GM18498 (cell line): Measurements from ENCODE around the gene RNF182.
"Not testable (repeated sequence)": the region's sequence is repeated elsewhere in the genome, so short reads cannot be mapped to it uniquely, and the experiment has no call there.

Source experiments
- ATAC-seq: cut with Tn5 transposase; IDR thresholded peaks from one replicate; pipeline ENCODE4 v1.9.1; 2021; ENCODE audit warnings: mild to moderate bottlenecking, moderate library complexity; ENCODE audit not compliant: unreplicated experiment

RNF182 gene

GRCh38 chr6:13916230-13916944, 8.4 kb upstream of the RNF182 start:
- ATAC-seq, result no peak

DNA sequence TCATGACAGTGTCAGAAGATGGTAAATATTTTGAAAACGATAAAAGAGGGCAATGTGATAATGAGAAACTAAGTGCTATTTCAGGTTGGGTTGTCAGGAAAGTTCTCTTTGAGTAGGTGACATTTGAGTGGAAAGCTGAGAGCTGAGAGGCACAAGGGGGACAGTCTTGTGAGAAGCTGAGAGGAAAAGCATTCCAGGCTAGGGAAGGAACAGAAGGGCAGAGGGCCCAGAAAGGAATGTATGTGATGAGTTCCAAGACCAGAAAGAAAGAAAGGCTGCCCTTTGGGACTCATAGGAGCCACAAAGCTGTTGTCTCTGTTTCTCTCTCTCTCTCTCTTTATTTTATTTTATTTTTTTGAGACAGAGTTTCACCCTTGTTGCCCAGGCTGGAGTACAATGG, 7.6 kb upstream of the RNF182 start:
- ATAC-seq, result no peak

DNA sequence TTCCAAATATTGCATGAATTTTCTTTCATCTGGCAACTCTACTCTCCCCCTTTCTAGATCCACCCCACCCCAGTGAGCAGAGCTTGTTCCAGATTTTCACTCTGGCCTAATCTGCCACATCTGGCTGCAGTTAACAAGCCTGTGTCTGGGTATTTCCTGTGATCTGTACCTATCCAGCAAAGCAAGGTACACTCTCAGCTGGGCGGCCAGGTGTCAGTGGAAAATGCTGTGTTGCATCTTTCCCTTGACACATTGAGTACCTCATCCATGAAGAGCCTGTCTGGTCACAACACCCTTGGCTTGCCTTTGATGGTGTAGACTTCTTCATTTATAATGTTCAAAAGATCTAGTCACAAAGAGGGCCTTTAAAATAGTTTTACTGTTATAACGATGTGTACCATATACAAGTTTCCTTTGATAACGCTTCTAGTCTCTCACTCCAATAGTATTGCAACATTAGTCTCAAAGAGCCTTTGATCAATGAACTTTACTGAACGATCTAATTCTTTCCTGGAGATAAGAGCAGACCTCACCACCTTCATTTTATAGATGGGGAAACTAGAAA, 6.0 kb upstream of the RNF182 start:
- no peak for ATAC-seq

DNA sequence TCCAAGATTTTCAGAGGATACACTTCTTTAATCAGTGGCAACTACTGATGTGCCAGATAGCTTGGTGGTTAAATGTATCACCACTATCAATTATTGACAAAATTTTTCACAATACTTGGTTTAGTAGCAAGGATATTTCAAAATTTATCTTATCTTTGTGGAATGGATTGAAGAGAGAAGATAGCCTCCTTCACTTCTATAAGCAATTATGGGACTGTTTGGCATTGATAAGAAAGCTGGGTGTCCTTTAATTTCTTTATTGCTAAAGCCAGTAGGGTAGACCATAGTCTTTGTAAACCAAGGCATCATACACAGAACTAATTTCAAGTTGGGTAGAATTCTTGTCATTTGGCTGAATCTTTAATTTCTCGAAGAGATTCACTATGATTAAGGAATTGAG, 4.9 kb upstream of the RNF182 start:
- no peak for ATAC-seq

GRCh38 chr6:13920552-13920951, 4.2 kb upstream of the RNF182 start:
- no peak for ATAC-seq

DNA sequence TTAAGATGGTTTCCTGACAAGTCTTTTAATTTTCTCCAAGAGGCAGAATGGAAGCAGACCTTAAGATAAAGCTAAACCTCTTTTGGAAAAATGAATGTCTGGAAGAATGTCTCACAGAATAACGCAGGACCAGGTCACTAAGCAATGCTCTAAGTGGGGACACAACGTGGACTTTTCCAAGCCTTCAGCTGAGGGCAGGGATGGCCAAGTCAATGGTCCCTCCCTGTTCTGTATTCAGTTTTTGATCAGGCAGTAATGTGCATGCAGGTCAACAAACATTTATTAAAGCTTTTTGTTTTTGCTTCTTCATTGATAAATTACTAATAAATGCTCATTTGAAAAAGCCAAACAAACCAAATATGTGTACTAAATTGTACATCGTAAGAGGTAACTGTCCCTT, 2.0 kb upstream of the RNF182 start:
- ATAC-seq, result no peak

DNA sequence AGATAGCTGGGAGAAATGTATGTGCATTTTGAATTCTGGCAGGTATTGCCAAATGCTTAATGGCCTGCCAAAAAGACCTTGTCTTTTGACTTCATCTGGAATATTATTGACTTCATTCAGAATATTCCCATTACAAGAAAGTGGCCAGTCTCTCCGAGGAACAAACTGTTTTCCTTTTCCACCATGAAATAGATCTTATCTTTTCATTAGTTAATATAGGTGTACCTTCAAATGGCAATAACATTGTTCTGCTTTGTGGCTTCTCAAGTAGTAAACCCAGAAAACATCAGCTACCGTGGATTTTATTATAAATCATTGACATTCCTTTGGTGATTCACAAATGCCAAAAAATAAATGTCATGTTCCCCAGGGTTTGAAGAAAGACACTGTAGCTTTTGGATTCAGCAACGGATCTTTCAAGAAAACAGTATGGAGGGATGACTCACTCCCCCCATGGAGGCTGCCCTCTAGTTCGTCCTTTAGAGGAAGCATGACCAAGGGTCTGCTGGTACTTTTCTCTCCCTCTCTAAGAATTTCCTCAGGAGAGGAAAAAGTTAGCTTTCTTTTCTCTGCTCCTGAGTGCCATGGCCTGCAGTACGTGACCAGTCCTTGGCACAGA, 1.1 kb upstream of the RNF182 start:
- ATAC-seq, result no peak

GRCh38 chr6:13924146-13924948, 405 bp upstream of the RNF182 start:
- no peak for ATAC-seq

DNA sequence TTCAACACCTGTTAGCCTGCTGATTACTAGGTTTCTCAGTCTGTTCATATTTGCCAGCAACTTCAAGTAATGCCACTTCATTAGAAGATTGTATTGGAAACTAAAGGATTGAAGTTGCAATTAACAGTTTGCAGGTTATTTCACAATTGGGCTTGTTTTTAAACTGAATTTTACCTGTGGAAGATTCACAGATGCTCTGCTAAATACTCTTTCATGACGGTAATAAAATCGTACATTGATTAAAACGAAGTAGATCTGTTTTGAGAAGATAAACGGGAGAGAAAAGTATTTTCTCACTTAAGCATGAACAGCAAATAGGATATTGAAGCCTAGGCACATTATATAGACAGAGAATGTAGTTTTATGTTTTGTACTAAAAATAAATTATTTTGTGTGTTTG, 1.6 kb downstream of the RNF182 start:
- ATAC-seq, result no peak

DNA sequence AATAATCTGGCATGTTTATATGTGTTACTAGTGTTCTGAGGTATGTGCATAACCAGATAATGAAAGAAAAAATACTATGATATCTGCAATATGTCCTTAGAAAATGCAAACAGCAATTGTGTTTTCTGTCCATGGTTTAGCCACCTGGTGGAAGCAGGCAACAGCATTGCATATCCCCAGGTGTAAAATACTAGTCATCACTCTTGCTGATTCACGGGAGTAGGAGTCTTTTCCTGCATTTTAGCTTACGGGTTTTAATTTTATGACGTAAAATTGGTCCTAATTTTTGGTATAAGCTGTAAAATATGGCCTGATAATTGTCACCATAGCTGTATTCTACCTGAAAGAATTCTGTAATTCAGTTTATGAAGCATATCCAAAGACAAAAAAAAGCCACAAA, 2.5 kb downstream of the RNF182 start:
- ATAC-seq, result no peak

- ATAC-seq, result no peak
These were observed 4.4 kb downstream of the RNF182 start for GRCh38 chr6:13929196-13929595.

- no peak for ATAC-seq
These were observed 7.1 kb downstream of the RNF182 start for GRCh38 chr6:13931797-13932402.

- ATAC-seq, result no peak
These were observed 8.0 kb downstream of the RNF182 start for GRCh38 chr6:13932785-13933184.

- ATAC-seq, result no peak
These were observed 10.0 kb downstream of the RNF182 start for GRCh38 chr6:13934721-13935120.

DNA sequence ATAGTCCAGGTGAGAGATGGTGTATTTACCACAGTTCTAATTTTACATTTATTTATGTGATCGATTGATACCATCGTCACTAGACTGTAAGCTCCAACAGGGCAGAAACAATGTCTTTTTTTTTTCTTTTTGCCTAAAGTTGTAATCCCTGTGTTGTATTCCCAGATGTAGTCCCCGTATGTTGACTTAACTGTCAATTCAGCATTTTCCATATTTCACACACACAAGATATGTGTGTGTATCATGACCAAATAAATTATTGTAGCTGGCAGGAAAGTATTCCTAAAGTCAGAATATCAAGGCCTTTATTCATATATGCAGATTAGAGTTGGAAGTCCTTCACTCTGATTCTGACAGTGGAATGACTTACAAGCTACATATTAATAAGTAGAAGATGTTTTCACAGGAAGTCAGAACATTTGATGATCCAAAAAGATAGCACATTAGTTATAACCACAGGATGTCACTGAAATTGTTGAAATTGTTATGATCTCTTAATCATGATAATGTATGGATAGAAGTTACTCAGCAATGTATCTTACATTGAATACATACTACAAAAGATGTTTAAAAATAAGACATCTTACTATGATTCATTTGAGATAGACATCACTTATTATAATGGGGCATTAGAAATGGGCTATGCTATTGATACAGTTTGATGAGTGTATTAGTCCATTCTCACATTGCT, 10.6 kb downstream of the RNF182 start:
- ATAC-seq, result no peak

DNA sequence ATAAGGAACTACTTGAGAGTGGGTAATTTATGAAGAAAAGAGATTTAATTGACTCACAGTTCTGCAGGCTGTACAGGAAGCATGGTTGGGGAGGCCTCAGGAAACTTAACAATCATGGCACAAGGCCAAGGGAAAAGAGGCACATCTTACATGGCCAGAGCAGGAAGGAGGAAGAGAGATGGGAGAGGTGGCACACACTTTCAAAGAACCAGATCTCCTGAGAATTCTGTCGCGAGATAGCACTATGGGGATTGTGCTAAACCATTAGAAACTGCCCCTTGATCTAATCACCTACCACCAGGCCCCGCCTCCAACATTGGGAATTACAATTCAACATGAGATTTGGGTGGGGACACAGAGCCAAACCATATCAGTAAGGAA, 11.1 kb downstream of the RNF182 start:
- not testable (repeated sequence) for ATAC-seq

DNA sequence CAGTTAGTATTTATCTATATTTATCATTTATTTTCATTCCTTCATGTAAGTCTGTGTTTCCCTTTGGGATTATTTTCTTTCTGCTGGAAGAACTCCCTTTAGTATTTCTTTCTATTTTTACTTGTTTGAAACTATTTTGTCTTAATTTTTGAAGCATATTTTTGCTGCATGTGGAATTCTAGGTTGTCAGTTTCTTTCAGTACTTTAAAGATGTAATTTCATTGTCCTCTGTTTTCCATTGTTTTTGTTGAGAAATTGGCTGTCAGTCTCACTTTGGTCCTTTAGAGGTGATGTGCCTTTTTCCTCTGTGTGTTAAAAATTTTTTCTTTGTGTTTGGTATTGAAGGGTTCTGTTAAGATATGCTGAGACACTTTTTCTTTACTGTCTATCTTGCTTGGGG, 17.1 kb downstream of the RNF182 start:
- ATAC-seq, result no peak

DNA sequence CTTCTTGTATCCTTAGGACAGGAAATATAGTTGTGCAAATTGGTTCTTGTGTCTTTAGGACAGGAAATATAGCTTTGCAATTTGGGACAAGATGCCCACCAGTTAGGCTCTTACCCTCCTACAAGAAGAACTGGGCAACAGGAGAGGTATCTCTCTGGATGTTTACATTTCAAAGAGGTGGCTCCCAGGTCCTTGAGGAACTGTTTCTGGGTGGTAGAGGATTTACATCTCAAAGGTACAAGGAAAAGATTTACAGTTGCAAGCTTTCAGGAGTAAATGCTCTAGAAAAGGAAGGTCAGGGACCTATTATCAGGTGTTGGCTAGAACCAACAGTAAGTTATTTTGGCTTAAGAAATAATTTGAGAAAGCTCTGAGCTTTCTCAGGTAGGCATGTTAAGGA, 19.2 kb downstream of the RNF182 start:
- no peak for ATAC-seq

DNA sequence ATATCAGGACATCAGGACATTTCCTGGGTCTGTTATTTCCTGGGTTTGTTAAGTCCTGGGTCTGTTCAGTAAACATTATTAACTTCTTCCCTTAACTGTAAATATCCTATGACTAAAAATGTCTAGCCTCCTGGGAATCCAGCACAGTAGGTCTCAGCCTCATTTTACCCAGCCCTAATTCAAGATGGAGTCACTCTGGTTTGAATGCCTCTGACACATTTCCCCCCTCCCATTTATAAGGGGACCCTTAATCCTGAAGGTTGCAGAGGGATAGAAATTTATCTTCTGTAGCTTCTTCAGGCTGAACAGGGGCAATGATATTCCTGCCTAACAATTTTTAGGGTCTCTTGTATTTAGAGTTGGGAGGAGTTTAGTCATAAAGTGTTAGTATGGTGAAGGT, 21.8 kb downstream of the RNF182 start:
- ATAC-seq, result no peak

GRCh38 chr6:13947611-13948178, 22.9 kb downstream of the RNF182 start:
- no peak for ATAC-seq
